Caco-2 (cell line): Measurements from ENCODE around the gene MIA. TPM values are rescaled to one million over a fixed set of nuclear protein-coding genes. Genes with fewer than 3 reads are reported as not detected.

ENCODE experiments used
- BruUV-seq: library from RNA; stranded (reverse); fragments of 400-500 nt; replicated peaks from 2 replicates; lab custom pipeline; 2021; lab: Mats Ljungman, UMichigan
- CTCF ChIA-PET: fragments of 300-600 bp; sonication (Branson Sonifier 250); formaldehyde crosslinking; loops from one replicate; lab custom pipeline; 2022; ENCODE audit warnings: antibody characterized with exemption; lab: Charles Lee
- POLR2A ChIA-PET: fragments of 300-600 bp; sonication (Branson Sonifier 250); formaldehyde crosslinking; loops from one replicate; lab custom pipeline; 2022; ENCODE audit warnings: antibody characterized with exemption; lab: Charles Lee
- DNase-seq, 2 experiments: peaks; one replicate each; pipeline versions ENCODE4 v3.0.0 to v3.0.0-alpha.2; 2020 to 2022
- H3K27me3 ChIP-seq: replicated peaks from 2 replicates; pipeline ENCODE4 v1.6.0; 2011; ENCODE audit warnings: low read length; ENCODE audit not compliant: control insufficient read depth, insufficient read depth
- H3K36me3 ChIP-seq: 2 replicates; pipeline ENCODE4 v1.5.1; 2011; ENCODE audit warnings: low read length; ENCODE audit not compliant: control insufficient read depth, insufficient read depth
- H3K4me1 ChIP-seq: fragments of 250-450 bp; sonication (Bioruptor Pico); 2 replicates; pipeline ENCODE4 v1.5.1; 2020; ENCODE audit warnings: mild to moderate bottlenecking
- H3K4me3 ChIP-seq: 2 replicates; pipeline ENCODE4 v1.5.1; 2011; ENCODE audit warnings: low read depth, mild to moderate bottlenecking, control low read depth, low read length
- H3K9me3 ChIP-seq: fragments of 250-450 bp; sonication (Bioruptor Pico); 2 replicates; pipeline ENCODE4 v1.5.1; 2020; ENCODE audit warnings: mild to moderate bottlenecking, moderate library complexity
- H3K27ac Mint-ChIP-seq: one replicate; pipeline ENCODE4 v1.8.0; 2022; ENCODE audit warnings: mixed read lengths; ENCODE audit not compliant: unreplicated experiment
- H3K27me3 Mint-ChIP-seq: one replicate; pipeline ENCODE4 v1.8.0; 2022; ENCODE audit warnings: mixed read lengths; ENCODE audit not compliant: insufficient read depth, unreplicated experiment
- H3K36me3 Mint-ChIP-seq: one replicate; pipeline ENCODE4 v1.8.0; 2022; ENCODE audit warnings: mild to moderate bottlenecking, mixed read lengths; ENCODE audit not compliant: insufficient read depth, unreplicated experiment
- H3K4me1 Mint-ChIP-seq: one replicate; pipeline ENCODE4 v1.8.0; 2022; ENCODE audit warnings: low read depth, mixed read lengths; ENCODE audit not compliant: unreplicated experiment
- H3K4me3 Mint-ChIP-seq: one replicate; pipeline ENCODE4 v1.8.0; 2022; ENCODE audit warnings: mild to moderate bottlenecking, moderate library complexity, mixed read lengths; ENCODE audit not compliant: unreplicated experiment
- H3K9me3 Mint-ChIP-seq: one replicate; pipeline ENCODE4 v1.8.0; 2022; ENCODE audit warnings: mixed read lengths; ENCODE audit not compliant: unreplicated experiment
- intact Hi-C: fragments of 100-400 bp; cut with micrococcal nuclease; formaldehyde crosslinking; loops from one replicate; pipeline ENCODE4 v1.10.0; 2022; ENCODE audit not compliant: unreplicated experiment
- total RNA-seq: library from RNA; stranded (reverse); gene quantifications from 2 replicates; pipeline ENCODE4 v1.2.3, GENCODE V29; 2022
- TF ChIP-seq, protein P1 (sequence below), 2 experiments: fragments of 200-600 bp in 1 of 2; IDR thresholded peaks; 1 replicate in 1 of 2; 2 replicates in 1 of 2; pipeline versions ENCODE4 v1.5.1 to v1.8.0; 2011 to 2022; ENCODE audit warnings: antibody characterized with exemption in 1 of 2, control low read depth in 1 of 2, inconsistent platforms in 1 of 2, low read depth in 1 of 2, low read length in 1 of 2, mild to moderate bottlenecking in 1 of 2, moderate library complexity in 1 of 2; ENCODE audit not compliant: insufficient read depth in 1 of 2, severe bottlenecking in 1 of 2, unreplicated experiment in 1 of 2

The MIA gene
- total RNA-seq, 1 experiment from 2014 or later, result 1.1 TPM

DNA sequence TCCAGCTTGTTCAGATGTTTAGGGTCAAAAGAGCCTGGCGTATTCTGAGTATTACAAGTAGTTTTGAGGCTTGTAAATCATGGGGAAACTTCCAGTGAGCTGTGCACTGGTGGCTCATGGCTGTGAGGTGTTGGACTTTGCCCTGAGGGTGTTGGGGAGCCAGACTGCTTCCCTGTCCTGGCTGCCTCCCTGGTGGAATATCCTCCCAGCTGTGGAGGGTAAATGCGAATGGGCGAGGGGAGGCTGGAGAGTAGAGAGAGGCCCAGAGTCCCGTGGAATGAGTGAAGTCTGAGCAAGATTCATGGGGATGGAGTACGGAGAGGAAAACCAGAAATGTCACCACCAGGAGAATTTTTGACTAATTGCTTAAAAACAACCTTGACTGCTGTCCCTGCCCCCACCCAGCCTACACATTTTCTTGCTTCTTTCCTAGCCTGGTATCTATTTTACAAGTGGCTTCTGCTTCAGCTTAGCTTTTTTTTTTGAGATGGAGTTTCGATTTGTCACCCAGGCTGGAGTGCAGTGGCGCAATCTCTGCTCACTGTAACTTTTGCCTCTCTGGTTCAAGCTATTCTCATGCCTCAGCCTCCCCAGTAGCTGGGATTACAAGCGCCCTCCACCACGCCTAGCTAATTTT is 20.6 kb upstream of the MIA start:
- no peaks in the 10 kb centered on the region for H3K9me3 ChIP-seq
- H3K4me3 Mint-ChIP-seq, result peak overlapping the region; percentile 32
- no peaks in the 10 kb centered on the region for H3K27me3 Mint-ChIP-seq
- no TSS peak for BruUV-seq
- POLR2A ChIA-PET, result interaction anchor here (0.5 to 1.7 kb wide), 8 partner anchors 23 to 1681 kb away, joined by 3 to 24 read pairs (median 5); partner anchors contain the start of genes COQ8B, EGLN2, ITPKC and RAB4B
- intact Hi-C loops, result loop anchor here (10.0 kb wide), 1 partner anchor 90 kb away; no protein-coding TSS in a partner anchor
- DNase-seq, result no peak
- peaks cover 97% of the 10 kb centered on the region for H3K36me3 Mint-ChIP-seq
- H3K9me3 Mint-ChIP-seq, result no peaks in the 10 kb centered on the region
- TF ChIP-seq, protein P1, sequence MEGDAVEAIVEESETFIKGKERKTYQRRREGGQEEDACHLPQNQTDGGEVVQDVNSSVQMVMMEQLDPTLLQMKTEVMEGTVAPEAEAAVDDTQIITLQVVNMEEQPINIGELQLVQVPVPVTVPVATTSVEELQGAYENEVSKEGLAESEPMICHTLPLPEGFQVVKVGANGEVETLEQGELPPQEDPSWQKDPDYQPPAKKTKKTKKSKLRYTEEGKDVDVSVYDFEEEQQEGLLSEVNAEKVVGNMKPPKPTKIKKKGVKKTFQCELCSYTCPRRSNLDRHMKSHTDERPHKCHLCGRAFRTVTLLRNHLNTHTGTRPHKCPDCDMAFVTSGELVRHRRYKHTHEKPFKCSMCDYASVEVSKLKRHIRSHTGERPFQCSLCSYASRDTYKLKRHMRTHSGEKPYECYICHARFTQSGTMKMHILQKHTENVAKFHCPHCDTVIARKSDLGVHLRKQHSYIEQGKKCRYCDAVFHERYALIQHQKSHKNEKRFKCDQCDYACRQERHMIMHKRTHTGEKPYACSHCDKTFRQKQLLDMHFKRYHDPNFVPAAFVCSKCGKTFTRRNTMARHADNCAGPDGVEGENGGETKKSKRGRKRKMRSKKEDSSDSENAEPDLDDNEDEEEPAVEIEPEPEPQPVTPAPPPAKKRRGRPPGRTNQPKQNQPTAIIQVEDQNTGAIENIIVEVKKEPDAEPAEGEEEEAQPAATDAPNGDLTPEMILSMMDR (IDR thresholded peaks at IDR 0.05; ENCODE audit: insufficient read depth in 1 of 2, low read depth in 1 of 2, low read length in 1 of 2, severe bottlenecking in 1 of 2, unreplicated experiment in 1 of 2), result no peak
- H3K4me1 ChIP-seq, result peaks cover 13% of the 10 kb centered on the region
- H3K4me1 Mint-ChIP-seq, result peaks cover 23% of the 10 kb centered on the region
- CTCF ChIA-PET, result interaction anchor here (0.6 kb wide), 3 partner anchors 93 to 1105 kb away, joined by 3 to 6 read pairs (median 4); no protein-coding TSS in a partner anchor
- peak overlapping the region; percentile 52 for H3K27ac Mint-ChIP-seq
- H3K4me3 ChIP-seq, result no peak overlapping the region
- peaks cover 3% of the 10 kb centered on the region for H3K36me3 ChIP-seq
- no peaks in the 10 kb centered on the region for H3K27me3 ChIP-seq

GRCh38 chr19:40755248-40755624 is 20.1 kb upstream of the MIA start:
- Histone ChIP-seq H3K27me3 (no peaks in the 10 kb centered on the region), H3K9me3 (no peaks in the 10 kb centered on the region), H3K36me3 (peaks cover 3% of the 10 kb centered on the region), H3K4me3 (no peak overlapping the region), H3K4me1 (peaks cover 11% of the 10 kb centered on the region)
- Mint-ChIP-seq H3K36me3 (peaks cover 97% of the 10 kb centered on the region), H3K27me3 (no peaks in the 10 kb centered on the region), H3K4me1 (peaks cover 18% of the 10 kb centered on the region), H3K4me3 (no peak overlapping the region), H3K9me3 (no peaks in the 10 kb centered on the region), H3K27ac (no peak overlapping the region)
- BruUV-seq, result no TSS peak
- TF ChIP-seq, protein P1 (IDR thresholded peaks at IDR 0.05; ENCODE audit: insufficient read depth in 1 of 2, low read depth in 1 of 2, low read length in 1 of 2, severe bottlenecking in 1 of 2, unreplicated experiment in 1 of 2), result no peak
- CTCF ChIA-PET, result no interaction called here
- DNase-seq, result no peak
- POLR2A ChIA-PET, result interaction anchor here (0.6 to 1.7 kb wide), 5 partner anchors 23 to 609 kb away, joined by 5 to 24 read pairs (median 5); partner anchors contain the start of genes COQ8B, ITPKC and RAB4B
- intact Hi-C loops, result loop anchor here (10.0 kb wide), 1 partner anchor 90 kb away; no protein-coding TSS in a partner anchor

DNA sequence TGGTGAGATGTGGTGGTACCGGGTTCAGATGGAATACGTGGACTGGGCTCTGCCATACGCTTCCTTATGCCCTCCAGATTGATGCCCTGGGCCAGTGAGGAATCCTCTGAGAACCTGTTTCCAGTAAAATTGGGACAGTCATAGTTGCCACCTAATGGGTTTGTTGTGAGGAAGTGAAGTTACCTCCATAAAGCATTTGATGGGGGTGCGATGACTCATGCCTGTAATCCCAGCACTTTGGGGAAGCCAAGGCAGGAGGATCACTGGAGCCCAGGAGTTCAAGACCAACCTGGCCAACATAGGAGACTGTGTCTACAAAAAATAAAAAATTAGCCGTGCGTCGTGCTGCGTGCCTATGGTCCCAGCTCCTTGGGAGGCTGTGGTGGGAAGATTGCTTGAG is 19.5 kb upstream of the MIA start:
- ChIA-PET POLR2A (interaction anchor here (1.7 to 3.1 kb wide), 2 partner anchors 22 kb away, joined by 11 to 24 read pairs; partner anchors contain the start of gene RAB4B), CTCF (interaction anchor here (1.4 kb wide), 1 partner anchor 22 kb away, joined by 3 read pairs; no protein-coding TSS in a partner anchor)
- Mint-ChIP-seq H3K36me3 (peaks cover 97% of the 10 kb centered on the region), H3K4me1 (peaks cover 16% of the 10 kb centered on the region), H3K27ac (no peak overlapping the region), H3K9me3 (no peaks in the 10 kb centered on the region), H3K4me3 (no peak overlapping the region), H3K27me3 (no peaks in the 10 kb centered on the region)
- Histone ChIP-seq H3K9me3 (no peaks in the 10 kb centered on the region), H3K4me1 (peaks cover 11% of the 10 kb centered on the region), H3K4me3 (no peak overlapping the region), H3K36me3 (peaks cover 5% of the 10 kb centered on the region), H3K27me3 (no peaks in the 10 kb centered on the region)
- intact Hi-C loops, result loop anchor here (10.0 kb wide), 1 partner anchor 91 kb away; no protein-coding TSS in a partner anchor
- DNase-seq, result no peak
- TF ChIP-seq, protein P1 (IDR thresholded peaks at IDR 0.05; ENCODE audit: insufficient read depth in 1 of 2, low read depth in 1 of 2, low read length in 1 of 2, severe bottlenecking in 1 of 2, unreplicated experiment in 1 of 2), result no peak
- no TSS peak for BruUV-seq
